Activated naive CD4-positive, alpha-beta T cell treated with anti-CD3 and anti-CD28 coated beads, Interleukin-2, amount 10 ng/mL, durations not matched to agents 7 days and 5 days (primary cell): ENCODE measurements around the gene FAM149B1.
"Not testable (repeated sequence)": the region's sequence is repeated elsewhere in the genome, so short reads cannot be mapped to it uniquely, and the experiment has no call there.

Source experiments
- CTCF ChIA-PET: fragments of 350-600 bp; sonication (Branson Sonifier 250); formaldehyde crosslinking; loops from one replicate; lab custom pipeline; 2021; ENCODE audit warnings: antibody characterized with exemption; lab: Charles Lee
- DNase-seq: peaks from one replicate; pipeline ENCODE4 v3.0.0-alpha.2; 2020
- H3K27ac Mint-ChIP-seq: one replicate; pipeline ENCODE4 v1.8.0; 2021; ENCODE audit warnings: mild to moderate bottlenecking, moderate library complexity, mixed read lengths
- H3K27me3 Mint-ChIP-seq: one replicate; pipeline ENCODE4 v1.8.0; 2021; ENCODE audit warnings: mild to moderate bottlenecking, mixed read lengths
- H3K36me3 Mint-ChIP-seq: one replicate; pipeline ENCODE4 v1.8.0; 2021; ENCODE audit warnings: mixed read lengths
- H3K4me1 Mint-ChIP-seq: one replicate; pipeline ENCODE4 v1.8.0; 2021; ENCODE audit warnings: mixed read lengths
- H3K4me3 Mint-ChIP-seq: one replicate; pipeline ENCODE4 v1.8.0; 2021; ENCODE audit warnings: mild to moderate bottlenecking, moderate library complexity, mixed read lengths
- H3K9me3 Mint-ChIP-seq: one replicate; pipeline ENCODE4 v1.8.0; 2021; ENCODE audit warnings: mixed read lengths

FAM149B1 gene

GRCh38 chr10:73252445-73253224 lies 84.7 kb downstream of the FAM149B1 start, which contains the start of gene MRPS16:
MRPS16 (minus strand) TSS chr10:73252644; CDS start chr10:73252482, 162 bp downstream.
- no peaks in the 10 kb centered on the region for H3K9me3 Mint-ChIP-seq
- peak within 1 kb of the TSS; percentile 93 for H3K27ac Mint-ChIP-seq
- peak within 1 kb of the TSS; percentile 99 for H3K4me3 Mint-ChIP-seq
- CTCF ChIA-PET: interaction anchor here (0.6 to 2.8 kb wide), 2 partner anchors 11 kb away, joined by 3 to 13 read pairs; no protein-coding TSS in a partner anchor
- H3K4me1 Mint-ChIP-seq: peaks cover 57% of the 10 kb centered on the region
- no peaks in the 10 kb centered on the region for H3K27me3 Mint-ChIP-seq
- H3K36me3 Mint-ChIP-seq: peaks cover 36% of the 10 kb centered on the region
- DNase-seq: peak; percentile 96

GRCh38 chr10:73253225-73253555 lies 85.3 kb downstream of the FAM149B1 start:
- H3K9me3 Mint-ChIP-seq: no peaks in the 10 kb centered on the region
- peaks cover 34% of the 10 kb centered on the region for H3K36me3 Mint-ChIP-seq
- no peak for DNase-seq
- no peaks in the 10 kb centered on the region for H3K27me3 Mint-ChIP-seq
- CTCF ChIA-PET: interaction anchor here (2.8 kb wide), 1 partner anchor 10 kb away, joined by 13 read pairs; no protein-coding TSS in a partner anchor
- peaks cover 51% of the 10 kb centered on the region for H3K4me1 Mint-ChIP-seq
- H3K4me3 Mint-ChIP-seq: peak overlapping the region; percentile 99
- H3K27ac Mint-ChIP-seq: peak overlapping the region; percentile 93

- CTCF ChIA-PET: interaction anchor here (1.1 kb wide), 1 partner anchor 11 kb away, joined by 3 read pairs; the partner anchor contains the start of gene DNAJC9
- not testable (repeated sequence) for H3K9me3 Mint-ChIP-seq, H3K4me1 Mint-ChIP-seq, H3K36me3 Mint-ChIP-seq, H3K27ac Mint-ChIP-seq, DNase-seq, H3K4me3 Mint-ChIP-seq, H3K27me3 Mint-ChIP-seq
Observed at GRCh38 chr10:73258612-73259011, 90.7 kb downstream of the FAM149B1 start.

GRCh38 chr10:73261362-73261995 lies 93.6 kb downstream of the FAM149B1 start:
- CTCF ChIA-PET: no interaction called here
- DNase-seq: no peak
- H3K27me3 Mint-ChIP-seq: no peaks in the 10 kb centered on the region
- H3K4me1 Mint-ChIP-seq: peaks cover 3% of the 10 kb centered on the region
- H3K4me3 Mint-ChIP-seq: no peak overlapping the region
- peaks cover 7% of the 10 kb centered on the region for H3K9me3 Mint-ChIP-seq
- H3K27ac Mint-ChIP-seq: no peak overlapping the region
- H3K36me3 Mint-ChIP-seq: no peaks in the 10 kb centered on the region

GRCh38 chr10:73262105-73262730 lies 94.3 kb downstream of the FAM149B1 start:
- no peaks in the 10 kb centered on the region for H3K36me3 Mint-ChIP-seq

GRCh38 chr10:73262880-73263555 lies 95.1 kb downstream of the FAM149B1 start:
- DNase-seq: no peak
- Mint-ChIP-seq H3K9me3 (peaks cover 7% of the 10 kb centered on the region), H3K27ac (no peak overlapping the region), H3K4me1 (peaks cover 3% of the 10 kb centered on the region), H3K27me3 (no peaks in the 10 kb centered on the region), H3K4me3 (no peak overlapping the region), H3K36me3 (no peaks in the 10 kb centered on the region)
- CTCF ChIA-PET: interaction anchor here (1.0 to 2.1 kb wide), 6 partner anchors 9 to 381 kb away, joined by 3 to 14 read pairs (median 6); partner anchors contain the start of gene CFAP70

More at GRCh38 chr10:73262105-73262730, 94.3 kb downstream of the FAM149B1 start:
- H3K27ac Mint-ChIP-seq: no peak overlapping the region
- no peak overlapping the region for H3K4me3 Mint-ChIP-seq
- H3K27me3 Mint-ChIP-seq: no peaks in the 10 kb centered on the region
- CTCF ChIA-PET: no interaction called here
- peaks cover 3% of the 10 kb centered on the region for H3K4me1 Mint-ChIP-seq
- H3K9me3 Mint-ChIP-seq: peaks cover 7% of the 10 kb centered on the region
- no peak for DNase-seq

GRCh38 chr10:73263693-73264347 lies 95.9 kb downstream of the FAM149B1 start:
- CTCF ChIA-PET: interaction anchor here (0.7 to 2.1 kb wide), 9 partner anchors 10 to 380 kb away, joined by 3 to 14 read pairs (median 3); partner anchors contain the start of genes CFAP70 and DNAJC9

GRCh38 chr10:73264423-73264822 lies 96.5 kb downstream of the FAM149B1 start:
- DNase-seq: no peak
- Mint-ChIP-seq H3K27ac (no peak overlapping the region), H3K4me3 (no peak overlapping the region), H3K4me1 (peaks cover 3% of the 10 kb centered on the region), H3K36me3 (no peaks in the 10 kb centered on the region), H3K27me3 (no peaks in the 10 kb centered on the region), H3K9me3 (no peaks in the 10 kb centered on the region)
- CTCF ChIA-PET: interaction anchor here (0.7 to 2.1 kb wide), 8 partner anchors 10 to 379 kb away, joined by 3 to 14 read pairs (median 4); partner anchors contain the start of gene DNAJC9

More at GRCh38 chr10:73263693-73264347, 95.9 kb downstream of the FAM149B1 start:
- H3K36me3 Mint-ChIP-seq: no peaks in the 10 kb centered on the region
- no peak overlapping the region for H3K27ac Mint-ChIP-seq
- peaks cover 5% of the 10 kb centered on the region for H3K9me3 Mint-ChIP-seq
- DNase-seq: no peak
- H3K4me3 Mint-ChIP-seq: no peak overlapping the region
- no peaks in the 10 kb centered on the region for H3K27me3 Mint-ChIP-seq
- H3K4me1 Mint-ChIP-seq: peaks cover 3% of the 10 kb centered on the region

GRCh38 chr10:73281097-73281496 lies 113.2 kb downstream of the FAM149B1 start:
- H3K9me3 Mint-ChIP-seq: no peaks in the 10 kb centered on the region

GRCh38 chr10:73287441-73287840 lies 119.5 kb downstream of the FAM149B1 start:
- Mint-ChIP-seq H3K36me3 (no peaks in the 10 kb centered on the region), H3K27me3 (no peaks in the 10 kb centered on the region), H3K4me1 (no peaks in the 10 kb centered on the region), H3K9me3 (no peaks in the 10 kb centered on the region), H3K27ac (no peak overlapping the region), H3K4me3 (no peak overlapping the region)
- CTCF ChIA-PET: interaction anchor here (0.6 kb wide), 1 partner anchor 382 kb away, joined by 3 read pairs; no protein-coding TSS in a partner anchor
- DNase-seq: no peak

More at GRCh38 chr10:73281097-73281496, 113.2 kb downstream of the FAM149B1 start:
- Mint-ChIP-seq H3K27me3 (peaks cover 3% of the 10 kb centered on the region), H3K36me3 (no peaks in the 10 kb centered on the region), H3K4me3 (no peak overlapping the region), H3K27ac (no peak overlapping the region), H3K4me1 (no peaks in the 10 kb centered on the region)
- DNase-seq: no peak
- CTCF ChIA-PET: no interaction called here

- Mint-ChIP-seq H3K4me3 (no peak overlapping the region), H3K27me3 (peaks cover 7% of the 10 kb centered on the region), H3K36me3 (no peaks in the 10 kb centered on the region), H3K27ac (no peak overlapping the region), H3K9me3 (no peaks in the 10 kb centered on the region), H3K4me1 (no peaks in the 10 kb centered on the region)
- CTCF ChIA-PET: no interaction called here
- DNase-seq: no peak
Observed at GRCh38 chr10:73289958-73290357, 122.0 kb downstream of the FAM149B1 start.

GRCh38 chr10:73293461-73293860 lies 125.5 kb downstream of the FAM149B1 start:
- no peaks in the 10 kb centered on the region for H3K4me1 Mint-ChIP-seq

More at GRCh38 chr10:73293461-73293860, 125.5 kb downstream of the FAM149B1 start:
- DNase-seq: no peak
- H3K27ac Mint-ChIP-seq: no peak overlapping the region
- H3K4me3 Mint-ChIP-seq: no peak overlapping the region
- peaks cover 10% of the 10 kb centered on the region for H3K27me3 Mint-ChIP-seq
- no peaks in the 10 kb centered on the region for H3K36me3 Mint-ChIP-seq
- CTCF ChIA-PET: no interaction called here
- no peaks in the 10 kb centered on the region for H3K9me3 Mint-ChIP-seq
